ENCODE data around the gene VGF. TPM values are rescaled to one million over a fixed set of nuclear protein-coding genes. Genes with fewer than 3 reads are reported as not detected.

The VGF gene
- total and polyA plus RNA-seq, 2 donors (not counting 1 experiment from before 2014, with no cell fraction given): 0.10 to 0.17 TPM

GRCh38 chr7:101175664-101176063 is 10.3 kb upstream of the VGF start:
- H4K20me1 ChIP-seq (ENCODE audit: control insufficient read depth, insufficient read depth, low read length, poor library complexity, severe bottlenecking): no peaks in the 10 kb centered on the region
- H3K4me3 ChIP-seq (ENCODE audit: control extremely low read depth in 1 of 5, extremely low read depth in 1 of 5, insufficient read depth in 1 of 5, low read depth in 2 of 5, low read length in 4 of 5): no peak overlapping the region
- H3K27me3 ChIP-seq (replicated peaks in 1 of 4; ENCODE audit: control extremely low read depth in 1 of 4, control insufficient read depth in 3 of 4, insufficient read depth in 4 of 4, low read length in 3 of 4): peaks cover 0 to 97% (median 69%) of the 10 kb centered on the region in 4 experiments
- H3K27ac ChIP-seq (ENCODE audit: low read length in 2 of 2): no peak overlapping the region
- Mint-ChIP-seq H3K4me3 (no peak overlapping the region), H3K27me3 (peaks cover 74% of the 10 kb centered on the region), H3K4me1 (peaks cover 41% of the 10 kb centered on the region), H3K9me3 (ENCODE audit: insufficient read depth) (no peaks in the 10 kb centered on the region), H3K27ac (no peak overlapping the region)
- peaks cover 54 to 55% of the 10 kb centered on the region in 2 donors for H3K4me1 ChIP-seq (ENCODE audit: control insufficient read depth in 2 of 2, insufficient read depth in 2 of 2, low read length in 2 of 2)
- ChIA-PET CTCF (interaction anchor here (2.5 to 3.2 kb wide), 2 partner anchors 17 to 31 kb away, joined by 9 to 13 read pairs; no protein-coding TSS in a partner anchor), POLR2A (no interaction called here)
- no peak for ATAC-seq (ENCODE audit: low read depth)
- no CpG with 5 or more reads among the region's 3 CpGs for WGBS (ENCODE audit: insufficient coverage)
- H3K4me2 ChIP-seq (replicated peaks; ENCODE audit: low read depth, low read length, poor library complexity, severe bottlenecking): no peak overlapping the region
- DNase-seq: no peak
- no peak overlapping the region for H3K9ac ChIP-seq (ENCODE audit: low read length)
- peaks cover 0 to 37% (median 1%) of the 10 kb centered on the region in 3 donors for H3K9me3 ChIP-seq (ENCODE audit: control extremely low read depth in 1 of 3, control insufficient read depth in 2 of 3, insufficient read depth in 1 of 3, low read length in 2 of 3)
- no peaks in the 10 kb centered on the region for H3K36me3 ChIP-seq (replicated peaks in 1 of 2; ENCODE audit: control extremely low read depth in 1 of 2, control insufficient read depth in 1 of 2, extremely low read depth in 1 of 2, insufficient read depth in 2 of 2, low read length in 1 of 2)
- H3K79me2 ChIP-seq (ENCODE audit: control insufficient read depth, insufficient read depth, low read length): no peaks in the 10 kb centered on the region
- H2AFZ ChIP-seq (ENCODE audit: insufficient read depth, low read depth, low read length, poor library complexity, severe bottlenecking): no peak overlapping the region
- intact Hi-C loops (cut with micrococcal nuclease): no loop called here
- TF ChIP-seq EZH2 (IDR thresholded peaks at IDR 0.05; ENCODE audit: borderline replicate concordance, insufficient read depth, low read depth, low read length, poor library complexity, severe bottlenecking): no peak
- TF ChIP-seq, protein P1, sequence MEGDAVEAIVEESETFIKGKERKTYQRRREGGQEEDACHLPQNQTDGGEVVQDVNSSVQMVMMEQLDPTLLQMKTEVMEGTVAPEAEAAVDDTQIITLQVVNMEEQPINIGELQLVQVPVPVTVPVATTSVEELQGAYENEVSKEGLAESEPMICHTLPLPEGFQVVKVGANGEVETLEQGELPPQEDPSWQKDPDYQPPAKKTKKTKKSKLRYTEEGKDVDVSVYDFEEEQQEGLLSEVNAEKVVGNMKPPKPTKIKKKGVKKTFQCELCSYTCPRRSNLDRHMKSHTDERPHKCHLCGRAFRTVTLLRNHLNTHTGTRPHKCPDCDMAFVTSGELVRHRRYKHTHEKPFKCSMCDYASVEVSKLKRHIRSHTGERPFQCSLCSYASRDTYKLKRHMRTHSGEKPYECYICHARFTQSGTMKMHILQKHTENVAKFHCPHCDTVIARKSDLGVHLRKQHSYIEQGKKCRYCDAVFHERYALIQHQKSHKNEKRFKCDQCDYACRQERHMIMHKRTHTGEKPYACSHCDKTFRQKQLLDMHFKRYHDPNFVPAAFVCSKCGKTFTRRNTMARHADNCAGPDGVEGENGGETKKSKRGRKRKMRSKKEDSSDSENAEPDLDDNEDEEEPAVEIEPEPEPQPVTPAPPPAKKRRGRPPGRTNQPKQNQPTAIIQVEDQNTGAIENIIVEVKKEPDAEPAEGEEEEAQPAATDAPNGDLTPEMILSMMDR (IDR thresholded peaks at IDR 0.05): no peak

- peaks cover 57 to 59% of the 10 kb centered on the region in 2 donors for H3K4me1 ChIP-seq (ENCODE audit: control insufficient read depth in 2 of 2, insufficient read depth in 2 of 2, low read length in 2 of 2)
- H2AFZ ChIP-seq (ENCODE audit: insufficient read depth, low read depth, low read length, poor library complexity, severe bottlenecking): no peak overlapping the region
- H3K4me2 ChIP-seq (replicated peaks; ENCODE audit: low read depth, low read length, poor library complexity, severe bottlenecking): peak overlapping the region; percentile 56
- ChIA-PET CTCF (interaction anchor here (0.7 to 3.2 kb wide), 4 partner anchors 17 to 1120 kb away, joined by 3 to 13 read pairs (median 5); partner anchors contain the start of gene UFSP1), POLR2A (interaction anchor here (0.6 to 0.9 kb wide), 3 partner anchors 12 to 72 kb away, joined by 3 to 8 read pairs (median 6); no protein-coding TSS in a partner anchor)
- H3K27ac ChIP-seq (ENCODE audit: low read length in 2 of 2): no peak overlapping the region
- H4K20me1 ChIP-seq (ENCODE audit: control insufficient read depth, insufficient read depth, low read length, poor library complexity, severe bottlenecking): no peaks in the 10 kb centered on the region
- Mint-ChIP-seq H3K9me3 (ENCODE audit: insufficient read depth) (no peaks in the 10 kb centered on the region), H3K4me3 (peak overlapping the region; percentile 56), H3K4me1 (peaks cover 44% of the 10 kb centered on the region), H3K27ac (no peak overlapping the region), H3K27me3 (peaks cover 81% of the 10 kb centered on the region)
- intact Hi-C loops (cut with micrococcal nuclease): no loop called here
- WGBS (ENCODE audit: insufficient coverage): 7% methylated on average over 27 of the region's 28 CpGs
- TF ChIP-seq, protein P1 (IDR thresholded peaks at IDR 0.05): no peak
- TF ChIP-seq EZH2 (IDR thresholded peaks at IDR 0.05; ENCODE audit: borderline replicate concordance, insufficient read depth, low read depth, low read length, poor library complexity, severe bottlenecking): no peak
- ATAC-seq (ENCODE audit: low read depth): no peak
- H3K4me3 ChIP-seq (ENCODE audit: control extremely low read depth in 1 of 5, extremely low read depth in 1 of 5, insufficient read depth in 1 of 5, low read depth in 2 of 5, low read length in 4 of 5): no peak overlapping the region
- no peaks in the 10 kb centered on the region for H3K79me2 ChIP-seq (ENCODE audit: control insufficient read depth, insufficient read depth, low read length)
- no peak for DNase-seq
- peaks cover 0 to 98% (median 75%) of the 10 kb centered on the region in 4 experiments for H3K27me3 ChIP-seq (replicated peaks in 1 of 4; ENCODE audit: control extremely low read depth in 1 of 4, control insufficient read depth in 3 of 4, insufficient read depth in 4 of 4, low read length in 3 of 4)
- H3K36me3 ChIP-seq (replicated peaks in 1 of 2; ENCODE audit: control extremely low read depth in 1 of 2, control insufficient read depth in 1 of 2, extremely low read depth in 1 of 2, insufficient read depth in 2 of 2, low read length in 1 of 2): no peaks in the 10 kb centered on the region
- H3K9me3 ChIP-seq (ENCODE audit: control extremely low read depth in 1 of 3, control insufficient read depth in 2 of 3, insufficient read depth in 1 of 3, low read length in 2 of 3): peaks cover 0 to 46% (median 1%) of the 10 kb centered on the region in 3 donors
- no peak overlapping the region for H3K9ac ChIP-seq (ENCODE audit: low read length)
Observed at GRCh38 chr7:101174322-101174854, 9.0 kb upstream of the VGF start.

Measured in B cell (primary cell).